AG04449 (cell line): Measurements from ENCODE around the gene YEATS4.

Experiments used
- CTCF ChIA-PET: fragments of 350-600 bp; formaldehyde crosslinking; extraction: SDS; loops from one replicate; lab custom pipeline; 2021; ENCODE audit warnings: antibody characterized with exemption; lab: Yijun Ruan, JAX
- POLR2A ChIA-PET: fragments of 400-600, 350-600 bp; formaldehyde crosslinking; extraction: SDS; loops from one replicate; lab custom pipeline; 2020; ENCODE audit warnings: antibody characterized with exemption, inconsistent platforms; lab: Yijun Ruan, JAX
- DNase-seq: peaks from one replicate; pipeline ENCODE4 v3.0.0-alpha.2; 2010; ENCODE audit warnings: low read depth, low spot score
- H3K4me3 ChIP-seq: 2 replicates; pipeline ENCODE4 v1.5.1; 2011; ENCODE audit warnings: low read depth, mild to moderate bottlenecking, control low read depth, low read length
- CTCF ChIP-seq: IDR thresholded peaks from one replicate; pipeline ENCODE4 v1.5.1; 2011; ENCODE audit warnings: mild to moderate bottlenecking, moderate library complexity, low read length, control low read depth, inconsistent platforms; ENCODE audit not compliant: insufficient read depth; ENCODE audit errors: missing control alignments

The YEATS4 gene

GRCh38 chr12:69392179-69392928, 32.8 kb downstream of the YEATS4 start:
- TF ChIP-seq CTCF, result no peak
- ChIA-PET CTCF (interaction anchor here (1.1 to 16.4 kb wide), 2 partner anchors 24 to 176 kb away, joined by 4 to 231 read pairs; no protein-coding TSS in a partner anchor), POLR2A (no interaction called here)
- DNase-seq, result no peak
- no peak overlapping the region for H3K4me3 ChIP-seq

DNA sequence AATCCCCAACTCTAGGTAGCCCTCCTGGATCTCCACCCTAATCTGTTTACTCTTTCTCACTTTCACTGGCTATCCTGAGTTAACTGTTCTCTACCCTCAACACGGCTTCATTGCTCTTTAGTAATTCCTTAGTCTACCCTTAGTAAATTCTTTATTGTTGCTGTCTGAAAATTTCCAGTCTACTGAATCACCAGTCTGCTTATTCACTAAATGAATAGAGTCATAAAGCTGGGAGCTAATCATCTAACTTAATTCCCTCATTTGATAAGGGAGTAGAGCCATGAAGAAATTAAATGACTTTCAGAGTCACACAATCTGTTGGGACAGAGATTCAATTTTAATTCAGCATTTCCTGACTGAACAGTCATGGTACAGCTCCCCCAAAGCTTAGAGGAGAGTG, 36.5 kb downstream of the YEATS4 start:
- TF ChIP-seq CTCF, result no peak
- CTCF ChIA-PET, result interaction anchor here (16.4 kb wide), 1 partner anchor 172 kb away, joined by 231 read pairs; no protein-coding TSS in a partner anchor

DNA sequence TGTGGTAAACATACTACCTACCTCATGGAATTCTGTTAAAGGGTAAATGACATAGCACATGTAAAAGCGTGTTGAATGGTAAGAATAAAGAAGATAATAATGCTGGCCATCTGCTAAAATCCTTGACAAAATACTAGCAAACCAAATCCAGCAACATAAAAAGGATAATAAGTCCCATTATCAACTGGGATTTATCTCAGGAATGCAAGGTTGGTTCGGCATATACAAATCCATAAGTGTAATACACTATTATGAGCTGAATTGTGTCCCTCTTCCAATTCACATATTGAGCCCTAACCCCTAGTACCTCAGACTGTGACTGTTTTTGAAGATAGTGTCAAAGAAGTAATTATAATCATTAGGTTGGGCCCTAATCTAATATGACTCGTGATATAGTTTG, 37.4 kb downstream of the YEATS4 start:
- H3K4me3 ChIP-seq, result no peak overlapping the region
- POLR2A ChIA-PET, result no interaction called here
- no peak for DNase-seq
- TF ChIP-seq CTCF, result no peak
- CTCF ChIA-PET, result interaction anchor here (0.8 to 16.4 kb wide), 2 partner anchors 171 to 183 kb away, joined by 3 to 231 read pairs; no protein-coding TSS in a partner anchor

More for the DNA sequence above, 36.5 kb downstream of the YEATS4 start:
- POLR2A ChIA-PET, result no interaction called here
- DNase-seq, result no peak
- H3K4me3 ChIP-seq, result no peak overlapping the region

DNA sequence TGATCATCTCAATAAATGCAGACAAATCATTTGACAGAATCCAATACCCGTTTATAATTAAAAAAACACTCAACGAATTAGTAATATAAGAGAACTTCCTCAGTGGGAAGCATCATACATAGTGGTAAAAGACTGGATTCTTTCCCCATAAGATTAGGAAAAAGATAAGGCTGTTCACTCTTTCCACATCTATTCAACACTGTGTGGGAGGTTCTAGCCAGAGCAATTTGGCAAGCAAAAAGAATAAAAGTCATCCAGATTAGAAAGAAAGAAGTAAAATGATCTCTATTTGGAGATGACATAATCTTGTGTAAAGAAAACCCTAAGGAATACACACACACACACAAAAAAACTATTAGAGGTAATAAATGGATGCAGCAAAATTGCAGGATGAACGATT, 38.4 kb downstream of the YEATS4 start:
- TF ChIP-seq CTCF, result no peak
- CTCF ChIA-PET, result no interaction called here
- no peak for DNase-seq
- no peak overlapping the region for H3K4me3 ChIP-seq
- POLR2A ChIA-PET, result no interaction called here

- ChIA-PET POLR2A (no interaction called here), CTCF (interaction anchor here (0.6 to 1.2 kb wide), 3 partner anchors 12 to 14 kb away, joined by 3 read pairs; no protein-coding TSS in a partner anchor)
Measured at GRCh38 chr12:69401940-69402339, 42.4 kb downstream of the YEATS4 start.

More at GRCh38 chr12:69401940-69402339, 42.4 kb downstream of the YEATS4 start:
- no peak for TF ChIP-seq CTCF
- DNase-seq, result no peak
- H3K4me3 ChIP-seq, result no peak overlapping the region
